Neural cell (in vitro differentiated cells): ENCODE data around the gene FLOT2. TPM values are rescaled to one million over a fixed set of nuclear protein-coding genes. Genes with fewer than 3 reads are reported as not detected.
A peak's percentile ranks its signal among the peaks of the same experiment; 100 is the strongest.

Source experiments
- H2AFZ ChIP-seq: fragments of 200-600, 300-800 bp; sonication (generic), shearing (Covaris generic); 2 replicates; pipeline ENCODE4 v1.6.0; 2014; ENCODE audit warnings: low read depth, mild to moderate bottlenecking, antibody characterized with exemption, low read length, moderate library complexity
- H3F3A ChIP-seq: fragments of 200-600 bp; shearing (Covaris generic); 2 replicates; pipeline ENCODE4 v1.6.1; 2016; ENCODE audit warnings: mild to moderate bottlenecking, moderate library complexity, mixed read lengths, antibody characterized with exemption, low read length; ENCODE audit not compliant: insufficient read depth, poor library complexity, severe bottlenecking
- H3K27ac ChIP-seq: fragments of 200-600, 300-800 bp; sonication (generic), shearing (Covaris generic); 2 replicates; pipeline ENCODE4 v1.5.1; 2014; ENCODE audit warnings: mild to moderate bottlenecking, low read length, moderate library complexity
- H3K27me3 ChIP-seq: fragments of 300-800, 200-600 bp; sonication (generic), shearing (Covaris generic); 2 replicates; pipeline ENCODE4 v1.6.0; 2014; ENCODE audit warnings: mild to moderate bottlenecking, low read depth, low read length, moderate library complexity; ENCODE audit not compliant: insufficient read depth
- H3K36me3 ChIP-seq: fragments of 300-800, 200-600 bp; sonication (generic), shearing (Covaris generic); 2 replicates; pipeline ENCODE4 v1.5.1; 2014; ENCODE audit warnings: mild to moderate bottlenecking, antibody characterized with exemption, low read length, moderate library complexity; ENCODE audit not compliant: insufficient read depth
- H3K4me2 ChIP-seq: fragments of 300-800, 200-600 bp; sonication (generic), shearing (Covaris generic); 2 replicates; pipeline ENCODE4 v1.6.0; 2014; ENCODE audit warnings: mild to moderate bottlenecking, low read length
- H3K4me3 ChIP-seq: fragments of 300-800, 200-600 bp; sonication (generic), shearing (Covaris generic); 2 replicates; pipeline ENCODE4 v1.5.1; 2014; ENCODE audit warnings: mild to moderate bottlenecking, low read length, moderate library complexity
- H3K79me2 ChIP-seq: fragments of 200-600 bp; shearing (Covaris generic); replicated peaks from 2 replicates; pipeline ENCODE4 v1.6.0; 2014; ENCODE audit warnings: mild to moderate bottlenecking, low read length, moderate library complexity; ENCODE audit not compliant: insufficient read depth
- H3K9ac ChIP-seq: fragments of 300-800, 200-600 bp; sonication (generic), shearing (Covaris generic); 2 replicates; pipeline ENCODE4 v1.6.1; 2016; ENCODE audit warnings: mild to moderate bottlenecking, low read length, mixed read lengths
- H3K9me2 ChIP-seq: fragments of 200-600 bp; shearing (Covaris generic); 2 replicates; pipeline ENCODE4 v1.6.1; 2016; ENCODE audit warnings: mild to moderate bottlenecking, low read length, mixed read lengths; ENCODE audit not compliant: insufficient read depth
- H3K9me3 ChIP-seq: fragments of 200-600, 300-800 bp; sonication (generic), shearing (Covaris generic); 2 replicates; pipeline ENCODE4 v1.6.1; 2016; ENCODE audit warnings: mild to moderate bottlenecking, mixed run types, low read length, moderate library complexity, mixed read lengths
- H4K20me1 ChIP-seq: fragments of 200-600 bp; shearing (Covaris generic); 2 replicates; pipeline ENCODE4 v1.6.1; 2016; ENCODE audit warnings: mild to moderate bottlenecking, mixed run types; ENCODE audit not compliant: insufficient read depth
- CTCF ChIP-seq: fragments of 450-650 bp; IDR thresholded peaks from 2 replicates; pipeline ENCODE4 v1.5.1; 2014; ENCODE audit warnings: antibody characterized with exemption, mild to moderate bottlenecking, moderate library complexity; ENCODE audit not compliant: poor library complexity, severe bottlenecking
- EP300 ChIP-seq: fragments of 450-650 bp; conservative IDR thresholded peaks from 2 replicates; pipeline ENCODE4 v1.6.1; 2014; ENCODE audit warnings: antibody characterized with exemption, mild to moderate bottlenecking, moderate library complexity; ENCODE audit not compliant: poor library complexity, severe bottlenecking
- EZH2 ChIP-seq: fragments of 200-600, 300-800 bp; shearing (Covaris generic), sonication (generic); IDR thresholded peaks from 2 replicates; pipeline ENCODE4 v1.6.1; 2014; ENCODE audit warnings: antibody characterized with exemption, low read length, borderline replicate concordance, mild to moderate bottlenecking; ENCODE audit not compliant: insufficient read depth, poor library complexity, severe bottlenecking
- MXI1 ChIP-seq: fragments of 450-650 bp; conservative IDR thresholded peaks from 2 replicates; pipeline ENCODE4 v1.6.1; 2014; ENCODE audit warnings: antibody characterized with exemption, mild to moderate bottlenecking; ENCODE audit not compliant: poor library complexity, severe bottlenecking
- POLR2AphosphoS5 ChIP-seq: IDR thresholded peaks from 2 replicates; pipeline ENCODE4 v1.6.1; 2012
- RAD21 ChIP-seq: fragments of 450-650 bp; conservative IDR thresholded peaks from 2 replicates; pipeline ENCODE4 v1.6.1; 2014; ENCODE audit warnings: antibody characterized with exemption, mild to moderate bottlenecking, moderate library complexity
- REST ChIP-seq: IDR thresholded peaks from 2 replicates; pipeline ENCODE4 v1.6.1; 2012; ENCODE audit warnings: borderline replicate concordance
- SMC3 ChIP-seq: fragments of 450-650 bp; conservative IDR thresholded peaks from 2 replicates; pipeline ENCODE4 v1.6.1; 2014; ENCODE audit warnings: antibody characterized with exemption, mild to moderate bottlenecking, moderate library complexity; ENCODE audit not compliant: poor library complexity
- TAF1 ChIP-seq: IDR thresholded peaks from 2 replicates; pipeline ENCODE4 v1.6.1; 2012; ENCODE audit warnings: low read depth
- polyA plus RNA-seq: library from polyadenylated mRNA; depleted of rRNA; stranded (reverse); fragments of >200 nt; gene quantifications from 2 replicates; pipeline ENCODE4 v1.2.3, GENCODE V29; 2014

FLOT2 gene
- polyA plus RNA-seq, 1 donor from 2014 or later = 27.5 TPM

- Histone ChIP-seq H4K20me1 (no peaks in the 10 kb centered on the region), H3K27me3 (no peaks in the 10 kb centered on the region), H2AFZ (peak within 1 kb of the TSS; percentile 88), H3K4me2 (peak within 1 kb of the TSS; percentile 99), H3K9me3 (no peaks in the 10 kb centered on the region), H3K9me2 (no peaks in the 10 kb centered on the region), H3F3A (no peaks in the 10 kb centered on the region), H3K9ac (peak within 1 kb of the TSS; percentile 77), H3K4me3 (peak within 1 kb of the TSS; percentile 80), H3K36me3 (no peaks in the 10 kb centered on the region), H3K27ac (peak within 1 kb of the TSS; percentile 51), H3K79me2 (peaks cover 8% of the 10 kb centered on the region)
- TF ChIP-seq POLR2AphosphoS5 (peak; percentile 86), MXI1 (peak; percentile 96), CTCF (peak; percentile 30), TAF1 (no peak), SMC3 (peak; percentile 64), REST (peak; percentile 45), EP300 (peak; percentile 31), EZH2 (no peak), RAD21 (peak; percentile 49)
Observed at GRCh38 chr17:28854457-28855335, 42.8 kb downstream of the FLOT2 start, which contains the start of gene ERAL1. TSS of gene ERAL1 (plus strand) at chr17:28855016. CDS start at chr17:28855035, 19 bp downstream.

- no peak overlapping the region for H3K4me2 ChIP-seq
- no peak overlapping the region for H2AFZ ChIP-seq
- H3K4me3 ChIP-seq = no peak overlapping the region
- no peak overlapping the region for H3K27ac ChIP-seq
- TF ChIP-seq EZH2 (no peak), MXI1 (no peak), POLR2AphosphoS5 (no peak), SMC3 (no peak), REST (no peak), RAD21 (no peak), EP300 (no peak), TAF1 (no peak), CTCF (no peak)
- H3K9me2 ChIP-seq = no peaks in the 10 kb centered on the region
- no peak overlapping the region for H3K9ac ChIP-seq
- no peaks in the 10 kb centered on the region for H4K20me1 ChIP-seq
- peaks cover 8% of the 10 kb centered on the region for H3K79me2 ChIP-seq
- no peaks in the 10 kb centered on the region for H3F3A ChIP-seq
- H3K27me3 ChIP-seq = no peaks in the 10 kb centered on the region
- H3K36me3 ChIP-seq = no peaks in the 10 kb centered on the region
- H3K9me3 ChIP-seq = no peaks in the 10 kb centered on the region
Observed at GRCh38 chr17:28853295-28853694, 44.2 kb downstream of the FLOT2 start.
